Osteoblast (primary cell): ENCODE data around the gene TRMT2A. TPM values are rescaled to one million over a fixed set of nuclear protein-coding genes. Genes with fewer than 3 reads are reported as not detected.

Source experiments
- DNase-seq: peaks from one replicate; pipeline ENCODE4 v3.0.0; 2011; ENCODE audit warnings: low spot score, mixed read lengths; ENCODE audit not compliant: insufficient read length; ENCODE audit errors: missing footprints
- H2AFZ ChIP-seq: 2 replicates; pipeline ENCODE4 v1.6.0; 2011; ENCODE audit warnings: mild to moderate bottlenecking, low read length
- H3K27ac ChIP-seq: 2 replicates; pipeline ENCODE4 v1.5.1; 2011; ENCODE audit warnings: mild to moderate bottlenecking, low read depth, low read length, moderate library complexity
- H3K27me3 ChIP-seq: 2 replicates; pipeline ENCODE4 v1.6.0; 2012; ENCODE audit warnings: mild to moderate bottlenecking, control low read depth, inconsistent platforms, low read length, moderate library complexity; ENCODE audit not compliant: insufficient read depth
- H3K36me3 ChIP-seq: 2 replicates; pipeline ENCODE4 v1.5.1; 2011; ENCODE audit warnings: mild to moderate bottlenecking, low read length, control low read depth, moderate library complexity; ENCODE audit not compliant: insufficient read depth
- H3K4me1 ChIP-seq: 2 replicates; pipeline ENCODE4 v1.5.1; 2011; ENCODE audit warnings: mild to moderate bottlenecking, low read length, control low read depth, moderate library complexity; ENCODE audit not compliant: insufficient read depth
- H3K4me2 ChIP-seq: 2 replicates; pipeline ENCODE4 v1.6.0; 2011; ENCODE audit warnings: mild to moderate bottlenecking, low read length; ENCODE audit not compliant: insufficient read depth
- H3K4me3 ChIP-seq: fragments of 200-600 bp; sonication (generic); 3 replicates; pipeline ENCODE4 v1.5.1; 2012; ENCODE audit warnings: mild to moderate bottlenecking, low read length, inconsistent platforms; ENCODE audit not compliant: insufficient read depth
- H3K79me2 ChIP-seq: 2 replicates; pipeline ENCODE4 v1.6.0; 2012; ENCODE audit warnings: mild to moderate bottlenecking, low read length, control low read depth, inconsistent platforms; ENCODE audit not compliant: insufficient read depth
- H3K9me3 ChIP-seq: 2 replicates; pipeline ENCODE4 v1.5.1; 2011; ENCODE audit warnings: low read depth, low read length, control low read depth
- H4K20me1 ChIP-seq: 2 replicates; pipeline ENCODE4 v1.6.0; 2012; ENCODE audit warnings: mild to moderate bottlenecking, low read length, control low read depth; ENCODE audit not compliant: insufficient read depth
- CTCF ChIP-seq: IDR thresholded peaks from 2 replicates; pipeline ENCODE4 v1.5.1; 2011; ENCODE audit warnings: mild to moderate bottlenecking, low read depth, low read length, moderate library complexity; ENCODE audit errors: extremely low read depth
- total RNA-seq: library from RNA; depleted of rRNA; stranded (reverse); fragments of >200 nt; gene quantifications from 2 replicates; pipeline ENCODE4 v1.2.3, GENCODE V29; 2012

Gene TRMT2A
- total RNA-seq, 1 donor = 43.8 TPM

GRCh38 chr22:20066617-20067383, 50.2 kb downstream of the TRMT2A start:
- DNase-seq = peak; percentile 62
- no peaks in the 10 kb centered on the region for H3K27me3 ChIP-seq

GRCh38 chr22:20065896-20066616, 51.0 kb downstream of the TRMT2A start:
- TF ChIP-seq CTCF = no peak
- peaks cover 4% of the 10 kb centered on the region for H4K20me1 ChIP-seq

More at GRCh38 chr22:20066617-20067383, 50.2 kb downstream of the TRMT2A start:
- H3K4me2 ChIP-seq = no peak overlapping the region
- H2AFZ ChIP-seq = no peak overlapping the region
- no peak overlapping the region for H3K27ac ChIP-seq
- no peaks in the 10 kb centered on the region for H3K79me2 ChIP-seq
- H3K9me3 ChIP-seq = no peaks in the 10 kb centered on the region
- H3K4me1 ChIP-seq = no peaks in the 10 kb centered on the region
- H4K20me1 ChIP-seq = no peaks in the 10 kb centered on the region
- no peak for TF ChIP-seq CTCF
- H3K36me3 ChIP-seq = peaks cover 10% of the 10 kb centered on the region
- H3K4me3 ChIP-seq = no peak overlapping the region

GRCh38 chr22:20064545-20065262, 52.3 kb downstream of the TRMT2A start:
- Histone ChIP-seq H3K36me3 (peaks cover 17% of the 10 kb centered on the region), H3K27ac (no peak overlapping the region)
- TF ChIP-seq CTCF = no peak

More at GRCh38 chr22:20065896-20066616, 51.0 kb downstream of the TRMT2A start:
- H3K36me3 ChIP-seq = peaks cover 16% of the 10 kb centered on the region
- no peak overlapping the region for H3K27ac ChIP-seq
- H3K79me2 ChIP-seq = no peaks in the 10 kb centered on the region
- H3K4me2 ChIP-seq = no peak overlapping the region
- H3K9me3 ChIP-seq = no peaks in the 10 kb centered on the region
- peak; percentile 53 for DNase-seq
- H3K27me3 ChIP-seq = no peaks in the 10 kb centered on the region
- H2AFZ ChIP-seq = no peak overlapping the region
- no peak overlapping the region for H3K4me3 ChIP-seq
- H3K4me1 ChIP-seq = no peaks in the 10 kb centered on the region

More at GRCh38 chr22:20064545-20065262, 52.3 kb downstream of the TRMT2A start:
- peaks cover 9% of the 10 kb centered on the region for H4K20me1 ChIP-seq
- no peaks in the 10 kb centered on the region for H3K79me2 ChIP-seq
- peak; percentile 48 for DNase-seq
- H3K4me2 ChIP-seq = no peak overlapping the region
- no peaks in the 10 kb centered on the region for H3K4me1 ChIP-seq
- H3K27me3 ChIP-seq = no peaks in the 10 kb centered on the region
- no peaks in the 10 kb centered on the region for H3K9me3 ChIP-seq
- H3K4me3 ChIP-seq = no peak overlapping the region
- no peak overlapping the region for H2AFZ ChIP-seq
